DMS 273 (cell line): Measurements from ENCODE around the gene PRSS36.
A peak's percentile ranks its signal among the peaks of the same experiment; 100 is the strongest.
"Not testable (repeated sequence)": the region's sequence is repeated elsewhere in the genome, so short reads cannot be mapped to it uniquely, and the experiment has no call there.

Experiments used
- DNase-seq: peaks from one replicate; lab custom pipeline; 2025; ENCODE audit not compliant: unreplicated experiment; lab: John Stamatoyannopoulos, UW

PRSS36 gene

DNA sequence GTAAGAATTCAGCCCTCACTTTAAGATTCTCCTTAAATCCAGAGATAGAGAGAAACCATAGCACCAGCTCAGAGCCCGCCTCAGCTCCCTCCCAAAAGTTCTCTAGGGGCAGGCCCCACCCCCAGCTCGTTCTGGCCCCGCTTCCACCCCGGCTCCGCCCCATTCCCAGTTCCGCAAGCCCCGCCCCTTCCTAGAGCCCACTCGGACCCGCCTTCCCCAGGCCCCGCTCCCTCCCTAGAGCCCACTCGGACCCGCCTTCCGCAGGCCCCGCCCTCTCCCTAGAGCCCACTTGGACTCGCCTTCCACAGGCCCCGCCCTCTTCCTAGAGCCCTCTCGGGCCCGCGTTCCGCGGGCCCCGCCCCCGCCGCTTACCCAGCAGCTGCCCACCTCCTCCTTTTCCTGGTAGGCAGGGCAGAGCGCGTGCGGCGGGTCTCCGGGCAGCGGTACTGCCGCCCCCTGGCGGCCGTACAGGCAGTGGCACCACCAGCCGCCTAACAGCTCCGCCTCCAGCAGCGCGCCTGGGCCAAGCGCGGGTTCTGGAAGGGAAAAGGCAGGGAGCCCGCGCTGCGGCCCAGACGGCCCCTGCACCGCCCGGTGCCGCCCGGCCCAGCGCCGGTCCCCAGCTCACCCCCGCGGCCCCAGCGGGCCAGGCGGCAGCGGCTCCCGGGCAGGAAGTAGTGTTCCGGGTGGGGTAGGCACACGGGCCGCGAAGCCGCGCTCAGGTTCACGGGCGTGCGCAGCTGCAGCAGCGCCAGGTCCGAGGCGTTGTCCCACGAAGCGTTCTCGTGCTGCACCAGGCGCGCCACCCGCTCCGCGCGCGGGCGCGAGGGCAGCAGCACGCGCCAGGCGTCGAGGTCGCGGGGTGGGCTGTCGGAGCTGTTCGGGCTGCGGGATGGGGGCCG is 7.5 kb downstream of the PRSS36 start:
- DNase-seq = peak; percentile 100

- peak; percentile 82 for DNase-seq
Measured at GRCh38 chr16:31141489-31142108, 8.3 kb downstream of the PRSS36 start.

DNA sequence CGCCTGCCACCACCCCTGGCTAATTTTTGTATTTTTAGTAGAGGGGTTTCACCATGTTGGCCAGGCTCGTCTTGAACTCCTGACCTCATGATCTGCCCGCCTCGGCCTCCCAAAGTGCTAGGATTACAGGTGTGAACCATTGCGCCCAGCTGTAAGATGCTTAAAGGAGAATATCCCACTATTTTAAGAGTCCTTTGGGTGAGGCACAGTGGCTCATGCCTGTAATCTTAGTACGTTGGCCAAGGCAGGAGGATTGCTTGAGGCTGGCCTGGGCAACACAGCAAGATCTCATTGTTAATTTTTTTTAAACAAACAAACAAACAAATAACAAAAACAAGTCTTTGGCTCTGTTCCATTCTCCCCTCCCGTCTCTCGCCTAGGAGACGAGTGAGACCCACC is 8.8 kb downstream of the PRSS36 start:
- DNase-seq = not testable (repeated sequence)

DNA sequence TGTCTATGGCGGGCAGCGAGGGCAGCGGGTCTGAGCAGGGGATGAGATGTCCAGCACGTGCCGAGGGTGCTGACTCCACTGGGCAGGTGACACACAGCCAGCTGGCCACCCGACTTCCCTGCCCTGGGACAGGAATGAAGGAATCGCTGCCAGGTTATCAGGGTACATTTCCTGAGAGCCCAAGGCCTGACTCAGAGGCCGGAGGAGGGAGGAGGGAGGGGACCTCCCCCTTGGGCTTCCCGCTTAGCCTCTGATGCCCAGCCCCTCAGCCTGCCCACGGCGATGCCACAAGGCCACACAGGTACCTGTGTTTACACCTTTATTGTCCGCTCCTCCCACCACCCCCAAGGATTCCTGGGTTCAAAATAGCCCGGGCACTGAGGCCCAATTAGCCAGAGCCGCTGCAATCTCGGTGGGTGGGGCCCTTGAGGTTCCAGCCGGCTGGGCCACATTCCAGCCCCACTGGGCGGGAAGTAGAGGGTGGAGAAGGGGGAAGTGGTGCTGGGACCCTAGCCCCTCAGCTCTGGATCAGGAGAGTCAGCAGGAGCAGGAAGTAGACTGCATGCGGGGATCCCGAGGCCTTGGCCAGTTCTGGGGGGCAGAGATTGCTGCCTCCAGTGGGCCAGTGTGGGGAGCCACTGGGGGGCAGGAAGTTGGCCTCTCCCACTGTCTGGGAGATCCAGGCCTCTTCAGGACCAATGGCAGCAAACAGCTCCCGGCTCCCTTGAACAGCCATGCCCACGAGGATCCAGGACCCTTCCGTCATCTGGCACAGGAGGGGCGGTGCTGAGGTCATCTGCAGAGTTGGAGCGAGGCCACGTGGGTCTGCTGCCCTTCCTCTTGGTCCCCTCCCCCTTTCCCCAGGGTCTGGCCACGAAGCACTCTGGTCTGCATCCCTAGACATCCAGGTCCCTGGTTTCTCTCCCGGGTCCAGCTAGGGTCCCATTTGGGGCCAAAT is 11.0 kb downstream of the PRSS36 start:
- DNase-seq = no peak

GRCh38 chr16:31136822-31137499 is 12.9 kb downstream of the PRSS36 start:
- DNase-seq = not testable (repeated sequence)

GRCh38 chr16:31136287-31136662 is 13.6 kb downstream of the PRSS36 start:
- DNase-seq = no peak

DNA sequence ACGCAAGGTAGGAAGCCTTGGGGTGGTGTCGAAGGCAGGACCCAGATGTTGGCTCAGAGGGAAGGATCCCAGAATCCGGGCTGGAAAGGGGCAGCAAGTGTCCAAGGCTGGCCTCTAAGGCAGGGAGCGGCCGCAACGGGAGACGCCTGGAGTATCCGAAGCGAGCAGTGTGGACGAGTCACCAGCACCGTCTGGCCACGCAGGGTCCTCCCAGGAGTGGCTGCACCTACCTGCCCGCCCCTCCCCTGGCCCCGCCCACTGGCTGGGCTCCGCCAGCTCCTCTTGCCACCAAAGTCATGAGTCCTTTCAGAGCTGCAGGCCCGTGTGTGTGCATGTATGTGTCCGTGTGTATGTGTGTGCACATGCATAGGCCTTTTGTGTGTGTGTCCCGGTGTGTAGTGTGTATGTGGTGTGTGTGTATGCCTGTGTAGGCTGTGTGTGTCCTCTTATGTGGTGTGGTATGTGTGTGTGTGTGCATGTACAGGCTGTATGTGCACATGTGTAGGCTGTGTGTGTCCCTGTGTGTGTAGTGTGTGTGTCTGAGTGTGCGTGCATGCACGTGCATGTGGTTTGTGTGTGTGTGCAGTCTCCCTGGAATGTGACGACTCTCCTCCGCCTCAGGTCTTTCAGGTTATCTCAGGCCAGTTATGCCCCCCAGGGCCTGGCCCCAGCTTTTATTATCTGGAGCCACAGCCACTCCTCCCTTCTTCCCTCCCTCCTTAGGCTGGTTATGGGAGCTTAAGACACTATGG is 14.2 kb downstream of the PRSS36 start, which contains the start of gene PRSS8:
Gene PRSS8, minus strand, starts transcription at position 193 of the 752 bp plus-strand sequence. CDS start 229 bp downstream, outside the sequence.
- no peak for DNase-seq

GRCh38 chr16:31134625-31135534 is 15.0 kb downstream of the PRSS36 start:
- peak; percentile 72 for DNase-seq

- DNase-seq = no peak
Measured at GRCh38 chr16:31134091-31134571, 15.7 kb downstream of the PRSS36 start.

DNA sequence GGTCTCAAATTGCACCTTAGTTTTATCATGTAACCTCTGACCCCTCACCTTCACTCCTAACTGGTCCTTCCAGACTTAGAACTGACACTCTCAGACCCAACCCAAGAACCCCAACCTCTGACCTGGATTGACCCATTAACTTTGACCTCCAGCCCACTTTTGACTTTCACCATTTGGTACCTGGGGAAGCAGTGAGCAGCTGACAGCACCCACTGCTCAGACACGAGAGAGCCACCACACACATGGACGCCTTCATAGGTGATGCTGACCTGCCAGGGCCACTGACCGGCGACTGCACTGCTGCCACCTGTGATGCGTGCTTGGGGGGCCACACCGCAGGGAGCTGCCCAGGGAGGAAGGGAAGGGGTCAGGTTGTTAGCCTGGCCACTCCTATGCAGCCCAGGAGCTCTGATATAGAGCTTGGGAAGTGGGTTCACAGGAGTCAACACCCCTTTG is 16.8 kb downstream of the PRSS36 start:
- DNase-seq = no peak

GRCh38 chr16:31132303-31132979 is 17.4 kb downstream of the PRSS36 start:
- no peak for DNase-seq

GRCh38 chr16:31131841-31132271 is 18.0 kb downstream of the PRSS36 start:
- DNase-seq = no peak

DNA sequence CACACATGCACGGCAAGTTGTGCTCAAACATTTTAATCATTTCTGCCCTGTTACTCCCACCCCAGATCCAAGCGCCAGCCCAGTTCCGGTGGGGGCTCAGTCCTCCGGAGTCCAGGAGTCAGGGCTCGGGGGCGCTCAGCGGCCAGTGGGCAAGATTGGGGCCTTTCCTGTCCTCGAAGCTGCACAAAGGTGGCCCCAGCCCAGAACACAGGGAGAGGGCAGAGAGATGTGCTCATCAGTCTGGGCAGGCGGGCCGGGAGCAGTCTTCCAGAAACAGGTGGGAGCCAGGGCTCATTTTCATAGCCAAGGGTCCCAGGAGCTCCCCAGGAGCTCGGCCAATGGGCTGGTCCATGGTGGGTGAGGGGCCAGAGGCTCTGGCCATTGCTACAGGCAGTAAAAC is 18.4 kb downstream of the PRSS36 start:
- DNase-seq = no peak

DNA sequence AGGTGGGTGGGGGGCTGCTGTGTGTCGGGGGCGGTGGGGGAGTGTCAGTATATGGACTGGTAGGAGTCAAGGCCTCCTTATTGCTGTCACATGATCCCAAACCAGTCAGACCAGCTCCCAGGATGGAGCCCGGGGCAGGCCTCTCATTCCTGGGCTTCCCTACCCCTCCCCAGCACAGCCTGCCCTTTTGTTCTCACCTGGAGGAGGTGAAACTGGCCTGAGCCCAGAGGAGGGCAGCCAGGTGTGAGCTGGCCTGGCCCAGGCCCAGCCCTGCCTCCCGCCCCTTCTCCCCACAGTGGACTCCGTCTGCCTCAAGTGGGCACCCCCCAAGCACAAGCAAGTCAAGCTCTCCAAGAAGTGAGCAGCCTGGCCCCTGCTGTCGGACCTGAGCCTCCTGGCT is 19.0 kb downstream of the PRSS36 start:
- no peak for DNase-seq

DNA sequence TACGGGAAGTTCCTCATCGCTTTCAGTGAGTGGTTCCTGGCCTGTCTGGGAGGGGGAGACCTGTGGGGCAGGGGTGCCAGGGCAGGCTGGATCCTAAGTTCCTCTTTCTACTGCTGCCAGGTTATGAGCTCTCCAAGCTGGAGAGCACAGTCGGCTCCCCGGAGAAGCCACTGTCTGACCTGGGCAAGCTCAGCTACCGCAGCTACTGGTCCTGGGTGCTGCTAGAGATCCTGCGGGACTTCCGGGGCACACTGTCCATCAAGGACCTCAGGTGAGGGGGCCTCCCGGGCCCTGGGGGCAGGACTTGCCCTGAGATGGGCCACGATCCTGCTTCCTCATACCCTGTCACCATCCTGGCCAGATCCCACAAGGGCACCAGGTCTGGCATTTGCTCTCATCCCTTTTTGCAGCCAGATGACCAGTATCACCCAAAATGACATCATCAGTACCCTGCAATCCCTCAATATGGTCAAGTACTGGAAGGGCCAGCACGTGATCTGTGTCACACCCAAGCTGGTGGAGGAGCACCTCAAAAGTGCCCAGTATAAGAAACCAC is 19.5 kb downstream of the PRSS36 start:
- no peak for DNase-seq

DNA sequence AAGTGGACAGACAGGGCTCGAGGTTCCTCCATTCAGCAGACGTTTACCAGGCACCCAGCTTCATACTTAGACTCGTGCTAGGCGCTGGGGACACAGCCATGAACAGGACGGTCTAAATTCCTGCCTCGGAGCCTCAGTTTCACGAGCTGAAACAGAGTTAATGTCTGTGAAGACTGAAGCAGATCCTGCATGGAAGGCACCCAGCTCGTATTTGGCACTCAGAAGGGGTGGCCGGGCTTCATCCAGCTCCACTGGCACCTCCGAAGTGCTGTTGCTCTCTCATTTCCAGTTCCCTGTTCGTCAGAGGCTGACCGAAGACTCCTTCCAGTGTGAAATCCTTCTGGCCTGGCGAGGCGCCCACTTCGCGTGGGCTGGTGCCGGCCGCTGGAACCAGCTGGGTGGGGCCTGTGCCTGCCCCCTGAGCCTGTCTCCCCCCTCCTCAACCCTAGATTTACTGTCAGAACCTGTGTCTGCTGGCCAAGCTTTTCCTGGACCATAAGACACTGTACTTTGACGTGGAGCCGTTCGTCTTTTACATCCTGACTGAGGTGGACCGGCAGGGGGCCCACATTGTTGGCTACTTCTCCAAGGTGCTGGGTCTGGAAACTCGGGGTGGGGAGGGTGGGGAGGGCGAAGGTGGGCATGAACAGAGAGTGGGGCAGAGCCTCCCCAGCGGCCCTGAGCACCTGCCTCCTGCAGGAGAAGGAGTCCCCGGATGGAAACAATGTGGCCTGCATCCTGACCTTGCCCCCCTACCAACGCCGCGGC is 20.1 kb downstream of the PRSS36 start:
- no peak for DNase-seq
